Measurements from ENCODE around the gene DNAJC1. TPM values are rescaled to one million over a fixed set of nuclear protein-coding genes. Genes with fewer than 3 reads are reported as not detected.

Gene DNAJC1
- total and polyA plus RNA-seq, 10 of the 15 experiments (the other 5 are each of a cell fraction or from before 2014, with no cell fraction given), result 2.5 to 39.3 (median 20.4) TPM

- ATAC-seq (no peak), DNase-seq (ENCODE audit: low read depth, low spot score) (no peak), FAIRE-seq (no peak)
- SMC1A ChIA-PET (ENCODE audit: uncharacterized antibody, unreplicated experiment), result no interaction called here
- Histone ChIP-seq H3K27me3 (replicated peaks in 1 of 2; ENCODE audit: control insufficient read depth in 2 of 2, insufficient read depth in 2 of 2, low read length in 1 of 2) (no peaks in the 10 kb centered on the region), H3K9ac (ENCODE audit: control insufficient read depth, insufficient read depth, low read length) (no peak overlapping the region), H3K4me2 (ENCODE audit: control insufficient read depth, insufficient read depth) (no peak overlapping the region), H2AFZ (ENCODE audit: control insufficient read depth, low read depth, low read length) (no peak overlapping the region), H3K36me3 (ENCODE audit: control insufficient read depth in 2 of 2, insufficient read depth in 2 of 2, low read length in 1 of 2) (no peaks in the 10 kb centered on the region), H3K9me3 (replicated peaks; ENCODE audit: control insufficient read depth, insufficient read depth, low read length) (no peaks in the 10 kb centered on the region), H3K4me3 (no peak overlapping the region), H4K20me1 (ENCODE audit: control insufficient read depth, insufficient read depth) (no peaks in the 10 kb centered on the region), H3K4me1 (ENCODE audit: control insufficient read depth, insufficient read depth, low read length) (no peaks in the 10 kb centered on the region), H3K79me2 (ENCODE audit: control insufficient read depth, insufficient read depth, low read length) (no peaks in the 10 kb centered on the region), H3K27ac (ENCODE audit: control insufficient read depth, insufficient read depth) (no peak overlapping the region)
- POLR2A ChIA-PET, result no interaction called here
- intact Hi-C loops (cut with micrococcal nuclease; ENCODE audit: unreplicated experiment), result no loop called here
- CTCF ChIA-PET, result no interaction called here
- BruUV-seq (replicated peaks), result no TSS peak
- no peak for TF ChIP-seq HSF1 (IDR thresholded peaks at IDR 0.05; ENCODE audit: low read depth, low read length)
- TF ChIP-seq YBX1 (IDR thresholded peaks at IDR 0.05), result no peak
- no peak for TF ChIP-seq CEBPB (IDR thresholded peaks at IDR 0.05; ENCODE audit: borderline replicate concordance in 1 of 2, low read depth in 2 of 2, low read length in 2 of 2)
- TF ChIP-seq RFX5 (IDR thresholded peaks at IDR 0.05; ENCODE audit: low read depth, low read length), result no peak
- no peak for TF ChIP-seq MTA2 (IDR thresholded peaks at IDR 0.05; ENCODE audit: low read depth)
- RAD21 ChIA-PET (ENCODE audit: unreplicated experiment), result no interaction called here
- WGBS (ENCODE audit: insufficient coverage, insufficient replicate concordance, low lambda C conversion rate, missing lambda C conversion rate), result 42% methylated on average over 1 of the region's 1 CpG
- in situ Hi-C loops (cut with MboI), result no loop called here
These were observed 44.3 kb upstream of the DNAJC1 start for GRCh38 chr10:22047812-22048211.

GRCh38 chr10:22043327-22043633 is 39.8 kb upstream of the DNAJC1 start:
- Histone ChIP-seq H3K4me3 (no peak overlapping the region), H3K27ac (ENCODE audit: control insufficient read depth, insufficient read depth) (no peak overlapping the region), H3K9me3 (replicated peaks; ENCODE audit: control insufficient read depth, insufficient read depth, low read length) (no peaks in the 10 kb centered on the region), H3K79me2 (ENCODE audit: control insufficient read depth, insufficient read depth, low read length) (no peaks in the 10 kb centered on the region), H2AFZ (ENCODE audit: control insufficient read depth, low read depth, low read length) (no peak overlapping the region), H3K4me2 (ENCODE audit: control insufficient read depth, insufficient read depth) (no peak overlapping the region), H4K20me1 (ENCODE audit: control insufficient read depth, insufficient read depth) (no peaks in the 10 kb centered on the region), H3K4me1 (ENCODE audit: control insufficient read depth, insufficient read depth, low read length) (no peaks in the 10 kb centered on the region), H3K9ac (ENCODE audit: control insufficient read depth, insufficient read depth, low read length) (no peak overlapping the region), H3K36me3 (ENCODE audit: control insufficient read depth in 2 of 2, insufficient read depth in 2 of 2, low read length in 1 of 2) (no peaks in the 10 kb centered on the region), H3K27me3 (replicated peaks in 1 of 2; ENCODE audit: control insufficient read depth in 2 of 2, insufficient read depth in 2 of 2, low read length in 1 of 2) (no peaks in the 10 kb centered on the region)
- RAD21 ChIA-PET (ENCODE audit: unreplicated experiment), result no interaction called here
- DNase-seq (ENCODE audit: low read depth, low spot score), result no peak
- no peak for ATAC-seq
- CTCF ChIA-PET, result no interaction called here
- TF ChIP-seq STAT3 (IDR thresholded peaks at IDR 0.05; ENCODE audit: low read depth, low read length) (no peak), HSF1 (IDR thresholded peaks at IDR 0.05; ENCODE audit: low read depth, low read length) (no peak)
- 42% methylated on average over 6 of the region's 6 CpGs for WGBS (ENCODE audit: insufficient coverage, insufficient replicate concordance, low lambda C conversion rate, missing lambda C conversion rate)
- POLR2A ChIA-PET, result no interaction called here
- intact Hi-C loops (cut with micrococcal nuclease; ENCODE audit: unreplicated experiment) (no loop called here), in situ Hi-C loops (cut with MboI) (no loop called here)
- no TSS peak for BruUV-seq (replicated peaks)
- FAIRE-seq, result no peak
- SMC1A ChIA-PET (ENCODE audit: uncharacterized antibody, unreplicated experiment), result no interaction called here

Measured in GM12878 (cell line).